ENCODE measurements around the gene SSH2.
A peak's percentile ranks its signal among the peaks of the same experiment; 100 is the strongest.

The SSH2 gene

GRCh38 chr17:29800457-29800856 is 129.6 kb downstream of the SSH2 start:
- TF ChIP-seq GATA2 (IDR thresholded peaks at IDR 0.05; ENCODE audit: low read depth, low read length), result no peak
- TF ChIP-seq GATA3 (IDR thresholded peaks at IDR 0.05; ENCODE audit: low read depth, low read length), result no peak

GRCh38 chr17:29796652-29797051 is 133.4 kb downstream of the SSH2 start:
- TF ChIP-seq GATA2 (IDR thresholded peaks at IDR 0.05; ENCODE audit: low read depth, low read length) (peak; percentile 42), GATA3 (IDR thresholded peaks at IDR 0.05; ENCODE audit: low read depth, low read length) (no peak)

GRCh38 chr17:29793501-29793900 is 136.5 kb downstream of the SSH2 start:
- TF ChIP-seq GATA2 (IDR thresholded peaks at IDR 0.05; ENCODE audit: low read depth, low read length) (no peak), GATA3 (IDR thresholded peaks at IDR 0.05; ENCODE audit: low read depth, low read length) (no peak)

GRCh38 chr17:29791336-29792080 is 138.5 kb downstream of the SSH2 start:
- TF ChIP-seq GATA2 (IDR thresholded peaks at IDR 0.05; ENCODE audit: low read depth, low read length) (no peak), GATA3 (IDR thresholded peaks at IDR 0.05; ENCODE audit: low read depth, low read length) (no peak)

GRCh38 chr17:29789196-29790170 is 140.5 kb downstream of the SSH2 start:
- TF ChIP-seq GATA2 (IDR thresholded peaks at IDR 0.05; ENCODE audit: low read depth, low read length) (no peak), GATA3 (IDR thresholded peaks at IDR 0.05; ENCODE audit: low read depth, low read length) (no peak)

GRCh38 chr17:29787995-29788394 is 142.0 kb downstream of the SSH2 start:
- TF ChIP-seq GATA2 (IDR thresholded peaks at IDR 0.05; ENCODE audit: low read depth, low read length) (no peak), GATA3 (IDR thresholded peaks at IDR 0.05; ENCODE audit: low read depth, low read length) (no peak)

GRCh38 chr17:29782917-29783316 is 147.1 kb downstream of the SSH2 start:
- TF ChIP-seq GATA3 (IDR thresholded peaks at IDR 0.05; ENCODE audit: low read depth, low read length) (no peak), GATA2 (IDR thresholded peaks at IDR 0.05; ENCODE audit: low read depth, low read length) (no peak)

- no peak for TF ChIP-seq GATA2 (IDR thresholded peaks at IDR 0.05; ENCODE audit: low read depth, low read length)
- TF ChIP-seq GATA3 (IDR thresholded peaks at IDR 0.05; ENCODE audit: low read depth, low read length), result peak; percentile 42; the same call in 1 of the 2 replicates
Observed at GRCh38 chr17:29778956-29779811, 150.8 kb downstream of the SSH2 start.

- no peak for TF ChIP-seq GATA3 (IDR thresholded peaks at IDR 0.05; ENCODE audit: low read depth, low read length)
- no peak for TF ChIP-seq GATA2 (IDR thresholded peaks at IDR 0.05; ENCODE audit: low read depth, low read length)
Observed at GRCh38 chr17:29777663-29778062, 152.4 kb downstream of the SSH2 start.

GRCh38 chr17:29776026-29776425 is 154.0 kb downstream of the SSH2 start:
- TF ChIP-seq GATA2 (IDR thresholded peaks at IDR 0.05; ENCODE audit: low read depth, low read length) (no peak), GATA3 (IDR thresholded peaks at IDR 0.05; ENCODE audit: low read depth, low read length) (no peak)

GRCh38 chr17:29772981-29773380 is 157.0 kb downstream of the SSH2 start:
- TF ChIP-seq GATA3 (IDR thresholded peaks at IDR 0.05; ENCODE audit: low read depth, low read length) (no peak), GATA2 (IDR thresholded peaks at IDR 0.05; ENCODE audit: low read depth, low read length) (no peak)

- no peak for TF ChIP-seq GATA2 (IDR thresholded peaks at IDR 0.05; ENCODE audit: low read depth, low read length)
- no peak for TF ChIP-seq GATA3 (IDR thresholded peaks at IDR 0.05; ENCODE audit: low read depth, low read length)
Observed at GRCh38 chr17:29771546-29771945, 158.5 kb downstream of the SSH2 start.

GRCh38 chr17:29769225-29769624 is 160.8 kb downstream of the SSH2 start:
- TF ChIP-seq GATA2 (IDR thresholded peaks at IDR 0.05; ENCODE audit: low read depth, low read length), result no peak
- no peak for TF ChIP-seq GATA3 (IDR thresholded peaks at IDR 0.05; ENCODE audit: low read depth, low read length)
